IMR-90 (cell line): ENCODE results near the gene SH3BGRL. TPM values are rescaled to one million over a fixed set of nuclear protein-coding genes. Genes with fewer than 3 reads are reported as not detected.
"Not testable (repeated sequence)": the region's sequence is repeated elsewhere in the genome, so short reads cannot be mapped to it uniquely, and the experiment has no call there.

Source experiments
- ATAC-seq: fragments of 200-7000 bp; cut with Tn5 transposase; 2 replicates; pipeline ENCODE4 v1.9.1; 2020; ENCODE audit warnings: low read depth, mild to moderate bottlenecking, moderate library complexity
- BruUV-seq: library from RNA; stranded (reverse); fragments of 400-500 nt; replicated peaks from 2 replicates; lab custom pipeline; 2021; lab: Mats Ljungman, UMichigan
- CTCF ChIA-PET: fragments of 300-600 bp; formaldehyde crosslinking; extraction: SDS; loops from one replicate; lab custom pipeline; 2021; ENCODE audit warnings: antibody characterized with exemption; lab: Yijun Ruan, JAX
- POLR2A ChIA-PET: fragments of 300-600 bp; sonication (Branson Sonifier 250); formaldehyde crosslinking; loops from one replicate; lab custom pipeline; 2022; ENCODE audit warnings: antibody characterized with exemption; ENCODE audit not compliant: unreplicated experiment; lab: Charles Lee
- DNase-seq: peaks from one replicate; pipeline ENCODE4 v3.0.0; 2013
- H2AFZ ChIP-seq: replicated peaks from 2 replicates; pipeline ENCODE3; 2013; ENCODE audit warnings: low read length, mild to moderate bottlenecking; ENCODE audit not compliant: poor library complexity
- H2AK5ac ChIP-seq: 2 replicates; pipeline ENCODE4 v1.6.1; 2013; ENCODE audit warnings: low read depth, low read length, inconsistent platforms
- H2AK9ac ChIP-seq: replicated peaks from 2 replicates; pipeline ENCODE3; 2013; ENCODE audit warnings: mild to moderate bottlenecking, low read depth, low read length, moderate library complexity; ENCODE audit not compliant: poor library complexity
- H2BK120ac ChIP-seq: 2 replicates; pipeline ENCODE4 v1.6.1; 2013; ENCODE audit warnings: low read depth, low read length, inconsistent platforms
- H2BK15ac ChIP-seq: 3 replicates; pipeline ENCODE4 v1.6.1; 2013; ENCODE audit warnings: low read depth, low read length, inconsistent platforms
- H2BK20ac ChIP-seq: 2 replicates; pipeline ENCODE4 v1.6.1; 2013; ENCODE audit warnings: low read depth, mild to moderate bottlenecking, inconsistent platforms, low read length, moderate library complexity
- H2BK5ac ChIP-seq: 2 replicates; pipeline ENCODE4 v1.6.1; 2013; ENCODE audit warnings: mild to moderate bottlenecking, low read depth, low read length, inconsistent platforms; ENCODE audit not compliant: poor library complexity, severe bottlenecking
- H3K14ac ChIP-seq: replicated peaks from 2 replicates; pipeline ENCODE4 v1.6.1; 2013; ENCODE audit warnings: low read depth, low read length, inconsistent platforms
- H3K18ac ChIP-seq: 2 replicates; pipeline ENCODE4 v1.6.1; 2013; ENCODE audit warnings: low read depth, low read length, control low read depth
- H3K23ac ChIP-seq: 2 replicates; pipeline ENCODE4 v1.6.1; 2013; ENCODE audit warnings: low read depth, low read length, inconsistent platforms
- H3K27ac ChIP-seq: 2 replicates; pipeline ENCODE4 v1.5.1; 2013; ENCODE audit warnings: mild to moderate bottlenecking, control low read depth, low read length; ENCODE audit not compliant: insufficient read depth
- H3K27me3 ChIP-seq: 2 replicates; pipeline ENCODE4 v1.6.1; 2013; ENCODE audit warnings: low read length; ENCODE audit not compliant: control insufficient read depth, insufficient read depth
- H3K36me3 ChIP-seq: 2 replicates; pipeline ENCODE4 v1.6.1; 2013; ENCODE audit warnings: low read length, mixed read lengths; ENCODE audit not compliant: control insufficient read depth, insufficient read depth
- H3K4ac ChIP-seq: 2 replicates; pipeline ENCODE4 v1.6.1; 2013; ENCODE audit warnings: low read depth, low read length, inconsistent platforms
- H3K4me1 ChIP-seq: 2 replicates; pipeline ENCODE4 v1.6.1; 2013; ENCODE audit warnings: low read length, mixed read lengths; ENCODE audit not compliant: control insufficient read depth, insufficient read depth
- H3K4me2 ChIP-seq: 2 replicates; pipeline ENCODE4 v1.6.1; 2013; ENCODE audit warnings: low read depth, mild to moderate bottlenecking, control low read depth, low read length, moderate library complexity
- H3K4me3 ChIP-seq: 2 replicates; pipeline ENCODE4 v1.5.1; 2013; ENCODE audit warnings: low read depth, mild to moderate bottlenecking, control low read depth, low read length, moderate library complexity; ENCODE audit not compliant: insufficient read depth
- H3K56ac ChIP-seq: 2 replicates; pipeline ENCODE4 v1.6.1; 2013; ENCODE audit warnings: low read length, inconsistent platforms; ENCODE audit not compliant: insufficient read depth; ENCODE audit errors: extremely low read depth
- H3K79me1 ChIP-seq, 2 experiments: 2 replicates each; pipeline ENCODE4 v1.6.1; 2013; ENCODE audit warnings: low read length in 2 of 2, inconsistent platforms in 1 of 2, low read depth in 1 of 2
- H3K9ac ChIP-seq: 2 replicates; pipeline ENCODE4 v1.6.1; 2013; ENCODE audit warnings: low read depth, low read length, control low read depth
- H3K9me1 ChIP-seq: 2 replicates; pipeline ENCODE4 v1.6.1; 2013; ENCODE audit warnings: low read length, inconsistent platforms; ENCODE audit not compliant: insufficient read depth
- H3K9me3 ChIP-seq: 2 replicates; pipeline ENCODE4 v1.6.1; 2013; ENCODE audit warnings: low read length; ENCODE audit not compliant: control insufficient read depth, insufficient read depth
- H4K20me1 ChIP-seq: 2 replicates; pipeline ENCODE4 v1.6.1; 2013; ENCODE audit warnings: low read length, inconsistent platforms; ENCODE audit not compliant: insufficient read depth
- H4K5ac ChIP-seq: 2 replicates; pipeline ENCODE4 v1.6.1; 2013; ENCODE audit warnings: mild to moderate bottlenecking, low read depth, low read length, control low read depth
- H4K8ac ChIP-seq, 2 experiments: 2 replicates each; pipeline ENCODE4 v1.6.1; 2013; ENCODE audit warnings: low read depth in 2 of 2, low read length in 2 of 2, control low read depth in 1 of 2, inconsistent platforms in 1 of 2
- H4K91ac ChIP-seq: 2 replicates; pipeline ENCODE4 v1.6.1; 2013; ENCODE audit warnings: low read depth, low read length, inconsistent platforms; ENCODE audit not compliant: insufficient read depth
- MAFK ChIP-seq: IDR thresholded peaks from 2 replicates; pipeline ENCODE4 v1.6.1; 2012; ENCODE audit warnings: low read depth, low read length, improper control_type of control experiment
- WGBS, 2 experiments: methylation state at CpG; one replicate each; pipeline versions ENCODE4 v1.1.5 to v1.1.7; 2013; ENCODE audit warnings: missing lambda C conversion rate in 2 of 2; ENCODE audit not compliant: insufficient read length in 1 of 2; ENCODE audit errors: extremely low coverage in 2 of 2; 5-methylcytosine and 5-hydroxymethylcytosine counted together
- dilution Hi-C: fragments of 300-500 bp; cut with HindIII; formaldehyde crosslinking; loops from one replicate; pipeline ENCODE4 v1.14.3; 2018; ENCODE audit warnings: low sequenced_read_pairs; ENCODE audit not compliant: unreplicated experiment
- in situ Hi-C: fragments of 300-500 bp; cut with MboI; formaldehyde crosslinking; loops from 3 replicates; pipeline ENCODE4 v1.14.3; 2019; ENCODE audit warnings: low sequenced_read_pairs, inconsistent platforms, mixed read lengths
- intact Hi-C: fragments of 100-400 bp; cut with micrococcal nuclease; formaldehyde crosslinking; loops from 2 replicates; pipeline ENCODE4 v1.10.0; 2022
- polyA plus RNA-seq, 3 experiments: library from polyadenylated mRNA; depleted of rRNA; stranded (reverse); fragments of >200 nt; gene quantifications; 2 replicates each; pipeline ENCODE4 v1.2.3, GENCODE V29; 2012; ENCODE audit warnings: low replicate concordance in 1 of 3
- total RNA-seq: library from RNA; depleted of rRNA; stranded (reverse); fragments of >200 nt; gene quantifications from 2 replicates; pipeline ENCODE4 v1.2.3, GENCODE V29; 2012

The SH3BGRL gene
- total and polyA plus RNA-seq, 2 of the 4 experiments (the other 2 are of a cell fraction): 50.7 to 110 TPM

DNA sequence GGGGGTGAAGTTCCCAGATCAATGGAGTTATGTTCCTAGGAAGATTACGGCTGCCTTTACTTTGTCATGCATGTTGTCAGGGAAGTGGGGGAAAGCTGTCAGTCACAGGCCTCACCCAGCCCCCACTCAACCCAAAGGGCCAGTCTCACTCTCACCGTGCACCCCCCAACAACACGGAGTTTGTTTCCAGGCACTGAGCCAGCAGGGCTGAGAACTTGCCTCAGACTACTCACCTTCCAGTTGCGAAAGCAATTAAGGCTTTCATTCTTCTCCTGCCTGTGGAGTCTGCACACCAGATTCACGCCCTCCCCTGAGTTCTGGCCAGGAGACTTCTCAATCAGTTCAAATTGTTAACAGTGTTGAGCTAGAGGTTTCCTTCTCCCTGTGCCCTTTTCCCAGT lies 114.3 kb downstream of the SH3BGRL start:
- Histone ChIP-seq H3K9me3 (no peaks in the 10 kb centered on the region), H3K36me3 (no peaks in the 10 kb centered on the region), H3K9me1 (no peaks in the 10 kb centered on the region), H2BK120ac (no peak overlapping the region), H3K18ac (no peak overlapping the region), H4K5ac (no peak overlapping the region), H2AK5ac (no peak overlapping the region), H3K23ac (no peak overlapping the region), H3K4me3 (no peak overlapping the region), H3K79me1 (no peaks in the 10 kb centered on the region; a peak in 1 of 4 replicates), H3K27me3 (no peaks in the 10 kb centered on the region), H2BK15ac (no peak overlapping the region), H3K14ac (no peak overlapping the region), H3K9ac (no peak overlapping the region), H3K56ac (no peak overlapping the region), H4K20me1 (no peaks in the 10 kb centered on the region), H2BK20ac (no peak overlapping the region), H4K91ac (no peak overlapping the region), H3K27ac (no peak overlapping the region), H2BK5ac (no peak overlapping the region), H3K4ac (no peak overlapping the region), H2AK9ac (no peak overlapping the region), H3K4me2 (no peak overlapping the region), H2AFZ (no peak overlapping the region), H3K4me1 (peaks cover 2% of the 10 kb centered on the region), H4K8ac (no peak overlapping the region)
- DNase-seq (peak; percentile 13), ATAC-seq (no peak)
- dilution Hi-C loops (no loop called here), in situ Hi-C loops (no loop called here), intact Hi-C loops (no loop called here)
- ChIA-PET CTCF (no interaction called here), POLR2A (no interaction called here)
- no peak for TF ChIP-seq MAFK
- 60% methylated on average over 2 of the region's 5 CpGs; no CpG with 5 or more reads in 1 of the 2 experiments for WGBS, 2 experiments
- BruUV-seq: no TSS peak

DNA sequence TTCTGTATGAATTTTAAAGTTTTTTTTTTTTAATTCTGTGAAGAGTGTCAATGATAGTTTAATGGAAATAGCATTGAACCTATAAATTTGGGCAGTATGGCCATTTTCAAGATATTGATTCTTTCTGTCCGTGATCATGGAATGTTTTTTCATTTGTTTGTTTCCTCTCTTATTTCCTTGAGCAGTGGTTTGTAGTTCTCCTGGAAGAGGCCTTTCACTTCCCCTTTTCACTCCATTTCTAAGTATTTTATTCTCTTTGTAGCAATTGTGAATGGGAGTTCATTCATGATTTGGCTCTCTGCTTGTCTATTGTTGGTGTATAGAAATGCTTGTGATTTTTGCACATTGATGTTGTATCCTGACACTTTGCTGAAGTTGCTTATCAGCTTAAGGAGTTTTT lies 129.8 kb downstream of the SH3BGRL start:
- H3K79me1 ChIP-seq, in situ Hi-C loops, H2AFZ ChIP-seq, H2AK5ac ChIP-seq, H3K18ac ChIP-seq, POLR2A ChIA-PET, H3K4me1 ChIP-seq, H3K4me2 ChIP-seq, H3K4me3 ChIP-seq, H2BK20ac ChIP-seq, H4K20me1 ChIP-seq, H2BK120ac ChIP-seq, DNase-seq, H3K36me3 ChIP-seq, H2BK5ac ChIP-seq, H3K9me1 ChIP-seq, intact Hi-C loops, H3K14ac ChIP-seq, CTCF ChIA-PET, H3K27ac ChIP-seq, H3K4ac ChIP-seq, H3K9ac ChIP-seq, H4K5ac ChIP-seq, ATAC-seq, H2AK9ac ChIP-seq, H4K8ac ChIP-seq, BruUV-seq, H3K27me3 ChIP-seq, H2BK15ac ChIP-seq, H3K9me3 ChIP-seq, H4K91ac ChIP-seq, H3K23ac ChIP-seq, dilution Hi-C loops, H3K56ac ChIP-seq: not testable (repeated sequence)
- no CpG with 5 or more reads among the region's 1 CpG for WGBS, 2 experiments
